ENCODE data around the gene DPPA4.
"Not testable (repeated sequence)": the region's sequence is repeated elsewhere in the genome, so short reads cannot be mapped to it uniquely, and the experiment has no call there.

DNA sequence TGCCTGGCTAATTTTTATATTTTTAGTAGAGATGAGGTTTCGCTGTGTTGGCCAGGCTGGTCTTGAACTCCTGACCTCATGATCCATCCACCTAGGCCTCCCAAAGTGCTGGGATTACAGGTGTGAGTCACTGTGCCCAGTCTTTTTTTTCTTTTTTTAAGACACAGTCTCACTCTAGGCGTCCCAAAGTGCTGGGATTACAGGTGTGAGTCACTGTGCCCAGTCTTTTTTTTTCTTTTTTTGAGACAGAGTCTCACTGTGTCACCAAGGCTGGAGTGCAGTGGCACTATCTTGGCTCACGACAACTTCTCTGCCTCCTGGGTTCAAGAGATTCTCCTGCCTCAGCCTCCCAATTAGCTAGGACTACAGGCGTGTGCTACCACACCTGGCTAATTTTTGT is 37.1 kb upstream of the DPPA4 start:
- TF ChIP-seq, protein P1, sequence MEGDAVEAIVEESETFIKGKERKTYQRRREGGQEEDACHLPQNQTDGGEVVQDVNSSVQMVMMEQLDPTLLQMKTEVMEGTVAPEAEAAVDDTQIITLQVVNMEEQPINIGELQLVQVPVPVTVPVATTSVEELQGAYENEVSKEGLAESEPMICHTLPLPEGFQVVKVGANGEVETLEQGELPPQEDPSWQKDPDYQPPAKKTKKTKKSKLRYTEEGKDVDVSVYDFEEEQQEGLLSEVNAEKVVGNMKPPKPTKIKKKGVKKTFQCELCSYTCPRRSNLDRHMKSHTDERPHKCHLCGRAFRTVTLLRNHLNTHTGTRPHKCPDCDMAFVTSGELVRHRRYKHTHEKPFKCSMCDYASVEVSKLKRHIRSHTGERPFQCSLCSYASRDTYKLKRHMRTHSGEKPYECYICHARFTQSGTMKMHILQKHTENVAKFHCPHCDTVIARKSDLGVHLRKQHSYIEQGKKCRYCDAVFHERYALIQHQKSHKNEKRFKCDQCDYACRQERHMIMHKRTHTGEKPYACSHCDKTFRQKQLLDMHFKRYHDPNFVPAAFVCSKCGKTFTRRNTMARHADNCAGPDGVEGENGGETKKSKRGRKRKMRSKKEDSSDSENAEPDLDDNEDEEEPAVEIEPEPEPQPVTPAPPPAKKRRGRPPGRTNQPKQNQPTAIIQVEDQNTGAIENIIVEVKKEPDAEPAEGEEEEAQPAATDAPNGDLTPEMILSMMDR (conservative IDR thresholded peaks at IDR 0.05 in 1 of 2, IDR thresholded peaks at IDR 0.05 in 1 of 2; ENCODE audit: extremely low read depth in 1 of 2, insufficient read depth in 1 of 2, low read depth in 1 of 2, low read length in 2 of 2): not testable (repeated sequence)
- not testable (repeated sequence) for TF ChIP-seq EZH2 (IDR thresholded peaks at IDR 0.05; ENCODE audit: borderline replicate concordance, low read length)
